HepG2 (cell line): ENCODE results near the gene CCDC177. TPM values are rescaled to one million over a fixed set of nuclear protein-coding genes. Genes with fewer than 3 reads are reported as not detected.
A peak's percentile ranks its signal among the peaks of the same experiment; 100 is the strongest.

Experiments used
- ADNP ChIP-seq: sonication (generic); formaldehyde crosslinking; IDR thresholded peaks from 2 replicates; pipeline ENCODE4 v1.4.0; 2020; ENCODE audit warnings: missing genetic modification reagents
- ATRX ChIP-seq: sonication (generic); formaldehyde crosslinking; IDR thresholded peaks from 2 replicates; pipeline ENCODE4 v1.4.0; 2020; ENCODE audit warnings: missing genetic modification reagents, borderline replicate concordance
- CEBPB ChIP-seq: IDR thresholded peaks from 2 replicates; pipeline ENCODE4 v1.6.1; 2011; ENCODE audit warnings: low read depth, low read length, improper control_type of control experiment, borderline replicate concordance
- CERS6 ChIP-seq: sonication (generic); formaldehyde crosslinking; IDR thresholded peaks from 2 replicates; pipeline ENCODE4 v1.5.0; 2020; ENCODE audit warnings: missing genetic modification reagents
- DMAP1 ChIP-seq: IDR thresholded peaks from 2 replicates; pipeline ENCODE4 v1.6.1; 2016
- GABPA ChIP-seq, 2 experiments: IDR thresholded peaks; 2 replicates each; pipeline ENCODE4 v1.6.1; 2011 to 2016; ENCODE audit warnings: low read depth in 2 of 2, low read length in 1 of 2, missing biosample characterization in 1 of 2, missing genetic modification characterization in 1 of 2
- GPN1 ChIP-seq: sonication (generic); formaldehyde crosslinking; IDR thresholded peaks from 2 replicates; pipeline ENCODE4 v1.5.1; 2020; ENCODE audit warnings: missing genetic modification reagents, borderline replicate concordance
- HOMEZ ChIP-seq: IDR thresholded peaks from 2 replicates; pipeline ENCODE4 v1.6.1; 2016; ENCODE audit warnings: low read depth
- HOXA3 ChIP-seq: sonication (generic); formaldehyde crosslinking; IDR thresholded peaks from 2 replicates; pipeline ENCODE4 v1.5.0; 2020; ENCODE audit warnings: missing genetic modification reagents
- MTA1 ChIP-seq: sonication (generic); formaldehyde crosslinking; IDR thresholded peaks from 2 replicates; pipeline ENCODE4 v1.4.0; 2020; ENCODE audit warnings: missing genetic modification reagents, mild to moderate bottlenecking, borderline replicate concordance
- NFYC ChIP-seq: IDR thresholded peaks from 2 replicates; pipeline ENCODE4 v1.6.1; 2016; ENCODE audit warnings: missing genetic modification reagents, missing compliant biosample characterization
- PRDM10 ChIP-seq: sonication (generic); formaldehyde crosslinking; IDR thresholded peaks from 2 replicates; pipeline ENCODE4 v1.4.0; 2020; ENCODE audit warnings: low read depth, missing genetic modification reagents
- REL ChIP-seq: sonication (generic); formaldehyde crosslinking; conservative IDR thresholded peaks from 2 replicates; pipeline ENCODE4 v1.8.0; 2022; ENCODE audit warnings: mild to moderate bottlenecking, missing genetic modification reagents, moderate library complexity
- RXRA ChIP-seq: sonication (generic); formaldehyde crosslinking; IDR thresholded peaks from 2 replicates; pipeline ENCODE4 v1.5.1; 2020; ENCODE audit warnings: missing genetic modification reagents
- TFAP4 ChIP-seq: sonication (generic); IDR thresholded peaks from 2 replicates; pipeline ENCODE4 v1.6.1; 2016; ENCODE audit warnings: low read depth, borderline replicate concordance
- ZGPAT ChIP-seq: IDR thresholded peaks from 2 replicates; pipeline ENCODE4 v1.6.1; 2016; ENCODE audit warnings: mild to moderate bottlenecking
- ZNF180 ChIP-seq: sonication (generic); formaldehyde crosslinking; IDR thresholded peaks from 2 replicates; pipeline ENCODE4 v1.4.0; 2020; ENCODE audit warnings: low read depth, missing genetic modification reagents, borderline replicate concordance
- ZNF326 ChIP-seq: sonication (generic); formaldehyde crosslinking; IDR thresholded peaks from 2 replicates; pipeline ENCODE4 v1.4.0; 2020; ENCODE audit warnings: missing genetic modification reagents, borderline replicate concordance
- ZNF546 ChIP-seq: sonication (generic); formaldehyde crosslinking; conservative IDR thresholded peaks from 2 replicates; pipeline ENCODE4 v1.8.1; 2023; ENCODE audit warnings: mild to moderate bottlenecking, missing genetic modification reagents
- ZNF841 ChIP-seq: sonication (generic); formaldehyde crosslinking; IDR thresholded peaks from 2 replicates; pipeline ENCODE4 v1.8.1; 2023; ENCODE audit warnings: missing genetic modification reagents, borderline replicate concordance
- polyA plus RNA-seq, 8 experiments: library from polyadenylated mRNA; depleted of rRNA in 3 of 8; stranded (reverse) in 7 of 8; unstranded in 1 of 8; fragments of >200 nt; fragmentation: Illumina TruSeq in 4 of 8; extraction: Trizol in 4 of 8; gene quantifications; 2 replicates each; pipeline versions ENCODE4 v1.2.1 to v1.2.3, GENCODE V29; 2011 to 2016; ENCODE audit warnings: low read depth in 4 of 8, missing spikeins in 1 of 8, mixed read lengths in 1 of 8; ENCODE audit not compliant: insufficient read depth in 1 of 8
- total RNA-seq, 5 experiments: library from RNA; depleted of rRNA; stranded (reverse); fragments of >200 nt; fragmentation: Illumina TruSeq; extraction: Trizol; gene quantifications; 2 replicates each; pipeline ENCODE4 v1.2.3, GENCODE V29; 2016; ENCODE audit warnings: low read depth in 1 of 5

Gene CCDC177
- total and polyA plus RNA-seq, 2 of the 13 experiments (the other 11 are each of a cell fraction or from before 2014, with no cell fraction given), result not detected

- TF ChIP-seq PRDM10 (CRISPR knock-in tag) (0 out of 2 replicates have a peak, but pooled peaks have one; percentile 36), ATRX (CRISPR knock-in tag) (no peak), ADNP (CRISPR knock-in tag) (no peak), NFYC (CRISPR knock-in tag) (no peak), ZNF841 (CRISPR knock-in tag) (no peak), ZGPAT (CRISPR knock-in tag) (peak; percentile 57; the same call in 1 of the 2 replicates), CEBPB (peak; percentile 99), GPN1 (CRISPR knock-in tag) (no peak), HOXA3 (CRISPR knock-in tag) (peak; percentile 41; the same call in 1 of the 2 replicates), ZNF546 (CRISPR knock-in tag) (no peak), REL (CRISPR knock-in tag) (no peak), MTA1 (CRISPR knock-in tag) (peak; percentile 32; the same call in 1 of the 2 replicates), RXRA (CRISPR knock-in tag) (peak; percentile 75; the same call in 1 of the 2 replicates), CERS6 (CRISPR knock-in tag) (no peak), DMAP1 (no peak), HOMEZ (CRISPR knock-in tag) (peak; percentile 46; the same call in 1 of the 2 replicates), GABPA (IDR thresholded peaks at IDR 0.05; ENCODE audit: low read depth, low read length) (no peak), GABPA (CRISPR knock-in tag; IDR thresholded peaks at IDR 0.05; ENCODE audit: low read depth) (no peak), ZNF326 (CRISPR knock-in tag) (no peak), TFAP4 (peak; percentile 50; the same call in 1 of the 2 replicates), ZNF180 (CRISPR knock-in tag) (no peak)
Observed at GRCh38 chr14:69606258-69607184, 31.9 kb upstream of the CCDC177 start (continued).
